PFSK-1 (cell line): Measurements from ENCODE around the gene CAPSL.

Experiments
- FOXP2 ChIP-seq: optimal IDR thresholded peaks from 2 replicates; pipeline ENCODE3; 2011; ENCODE audit warnings: borderline replicate concordance, control low read depth, inconsistent platforms; ENCODE audit not compliant: insufficient read depth; ENCODE audit errors: extremely low read length, extremely low read depth
- POLR2AphosphoS5 ChIP-seq: IDR thresholded peaks from 2 replicates; pipeline ENCODE4 v1.6.1; 2012; ENCODE audit warnings: low read depth, mild to moderate bottlenecking, control low read depth, low read length, moderate library complexity
- REST ChIP-seq, 2 experiments: IDR thresholded peaks; 2 replicates each; pipeline versions ENCODE4 v1.6.1 to v1.8.0; 2011 to 2012; ENCODE audit warnings: low read depth in 2 of 2, low read length in 2 of 2, control low read depth in 1 of 2, inconsistent platforms in 1 of 2, mild to moderate bottlenecking in 1 of 2, moderate library complexity in 1 of 2; ENCODE audit not compliant: insufficient read depth in 1 of 2
- SIN3A ChIP-seq: IDR thresholded peaks from 2 replicates; pipeline ENCODE4 v1.6.1; 2012; ENCODE audit warnings: mild to moderate bottlenecking, low read length, moderate library complexity, borderline replicate concordance; ENCODE audit not compliant: insufficient read depth
- TAF1 ChIP-seq: IDR thresholded peaks from 2 replicates; pipeline ENCODE4 v1.6.1; 2012; ENCODE audit warnings: low read length, control low read depth, borderline replicate concordance; ENCODE audit not compliant: insufficient read depth

The CAPSL gene

GRCh38 chr5:35922468-35922867 lies 16.0 kb downstream of the CAPSL start:
- TF ChIP-seq POLR2AphosphoS5 = no peak
- no peak for TF ChIP-seq SIN3A
- no peak for TF ChIP-seq TAF1
- TF ChIP-seq REST (IDR thresholded peaks at IDR 0.05; ENCODE audit: insufficient read depth in 1 of 2, low read depth in 2 of 2, low read length in 2 of 2) = no peak
- TF ChIP-seq FOXP2 = no peak

DNA sequence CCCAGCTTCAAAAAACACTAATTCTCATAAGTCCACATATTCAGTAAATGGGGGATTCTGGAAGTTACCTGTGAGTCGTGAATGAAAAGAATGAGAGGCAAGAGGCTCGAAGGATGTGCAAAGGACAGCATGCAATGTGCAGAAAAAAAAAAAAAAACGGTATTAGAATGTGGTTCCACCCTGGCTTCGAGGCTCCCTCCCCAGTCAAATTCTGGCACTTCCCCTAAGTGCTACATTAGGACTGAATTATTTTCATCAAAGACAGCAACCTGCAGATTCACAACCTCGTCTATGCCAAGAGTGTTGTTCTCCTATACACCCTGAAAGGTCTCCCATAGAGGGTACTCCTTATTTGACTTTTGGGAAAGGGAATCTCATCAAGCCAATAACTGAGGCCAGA lies 16.5 kb downstream of the CAPSL start:
- TF ChIP-seq SIN3A (no peak), POLR2AphosphoS5 (no peak)

DNA sequence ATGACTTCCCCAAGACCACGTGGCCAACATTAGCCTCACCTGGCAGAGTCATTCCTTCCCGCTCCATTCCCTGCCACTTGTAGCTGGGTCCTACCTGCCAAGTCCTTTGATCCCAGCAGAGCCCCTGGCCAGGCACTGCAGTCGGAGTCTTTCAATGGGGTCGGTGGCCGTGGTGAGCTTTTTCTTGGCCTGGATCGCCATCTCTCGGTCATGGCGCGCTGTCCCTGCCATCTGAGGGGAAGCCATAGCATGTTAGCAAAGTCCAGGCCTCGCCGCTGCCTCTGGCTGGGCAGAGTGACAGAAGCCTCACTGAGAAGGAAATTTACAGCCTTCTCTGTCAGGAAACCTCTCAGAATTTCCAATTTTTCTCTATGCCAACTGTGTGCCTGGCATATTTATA lies 17.5 kb downstream of the CAPSL start:
- TF ChIP-seq FOXP2 (no peak), SIN3A (no peak), POLR2AphosphoS5 (no peak), TAF1 (no peak)

- TF ChIP-seq REST (IDR thresholded peaks at IDR 0.05; ENCODE audit: insufficient read depth in 1 of 2, low read depth in 2 of 2, low read length in 2 of 2) = no peak
- TF ChIP-seq POLR2AphosphoS5 = no peak
- TF ChIP-seq FOXP2 = no peak
- no peak for TF ChIP-seq TAF1
- no peak for TF ChIP-seq SIN3A
Measured at GRCh38 chr5:35919191-35919590, 19.2 kb downstream of the CAPSL start.

DNA sequence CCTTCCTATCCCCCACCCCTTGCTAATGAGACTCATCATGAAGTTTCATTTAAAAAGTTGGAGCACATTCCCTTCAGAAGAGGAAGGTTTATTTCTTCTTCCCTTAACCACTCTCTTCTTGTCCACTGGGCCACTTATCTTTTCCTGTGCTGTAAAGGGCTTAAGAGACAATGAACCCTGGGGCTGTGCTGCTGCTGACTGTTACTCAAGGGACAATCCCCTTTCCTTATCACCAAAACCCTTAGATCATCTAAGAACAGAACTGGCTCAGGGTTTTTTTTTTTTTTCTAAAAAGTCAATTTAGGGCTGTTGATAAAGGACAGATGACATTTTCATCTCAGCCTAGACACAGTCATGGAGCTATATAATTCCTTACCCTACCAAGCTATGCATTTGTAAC lies 29.6 kb downstream of the CAPSL start:
- no peak for TF ChIP-seq REST (IDR thresholded peaks at IDR 0.05; ENCODE audit: insufficient read depth in 1 of 2, low read depth in 2 of 2, low read length in 2 of 2)
- TF ChIP-seq POLR2AphosphoS5 = no peak
- TF ChIP-seq SIN3A = no peak
- TF ChIP-seq TAF1 = no peak
- no peak for TF ChIP-seq FOXP2

- no peak for TF ChIP-seq TAF1
- no peak for TF ChIP-seq FOXP2
- no peak for TF ChIP-seq REST (IDR thresholded peaks at IDR 0.05; ENCODE audit: insufficient read depth in 1 of 2, low read depth in 2 of 2, low read length in 2 of 2)
- TF ChIP-seq SIN3A = no peak
- TF ChIP-seq POLR2AphosphoS5 = no peak
Measured at GRCh38 chr5:35908228-35908627, 30.2 kb downstream of the CAPSL start.
